ENCODE results near the gene HHATL. TPM values are rescaled to one million over a fixed set of nuclear protein-coding genes. Genes with fewer than 3 reads are reported as not detected.

Gene HHATL
- total RNA-seq, 3 donors from 2014 or later (not counting 1 experiment from before 2014, with no cell fraction given) = not detected

DNA sequence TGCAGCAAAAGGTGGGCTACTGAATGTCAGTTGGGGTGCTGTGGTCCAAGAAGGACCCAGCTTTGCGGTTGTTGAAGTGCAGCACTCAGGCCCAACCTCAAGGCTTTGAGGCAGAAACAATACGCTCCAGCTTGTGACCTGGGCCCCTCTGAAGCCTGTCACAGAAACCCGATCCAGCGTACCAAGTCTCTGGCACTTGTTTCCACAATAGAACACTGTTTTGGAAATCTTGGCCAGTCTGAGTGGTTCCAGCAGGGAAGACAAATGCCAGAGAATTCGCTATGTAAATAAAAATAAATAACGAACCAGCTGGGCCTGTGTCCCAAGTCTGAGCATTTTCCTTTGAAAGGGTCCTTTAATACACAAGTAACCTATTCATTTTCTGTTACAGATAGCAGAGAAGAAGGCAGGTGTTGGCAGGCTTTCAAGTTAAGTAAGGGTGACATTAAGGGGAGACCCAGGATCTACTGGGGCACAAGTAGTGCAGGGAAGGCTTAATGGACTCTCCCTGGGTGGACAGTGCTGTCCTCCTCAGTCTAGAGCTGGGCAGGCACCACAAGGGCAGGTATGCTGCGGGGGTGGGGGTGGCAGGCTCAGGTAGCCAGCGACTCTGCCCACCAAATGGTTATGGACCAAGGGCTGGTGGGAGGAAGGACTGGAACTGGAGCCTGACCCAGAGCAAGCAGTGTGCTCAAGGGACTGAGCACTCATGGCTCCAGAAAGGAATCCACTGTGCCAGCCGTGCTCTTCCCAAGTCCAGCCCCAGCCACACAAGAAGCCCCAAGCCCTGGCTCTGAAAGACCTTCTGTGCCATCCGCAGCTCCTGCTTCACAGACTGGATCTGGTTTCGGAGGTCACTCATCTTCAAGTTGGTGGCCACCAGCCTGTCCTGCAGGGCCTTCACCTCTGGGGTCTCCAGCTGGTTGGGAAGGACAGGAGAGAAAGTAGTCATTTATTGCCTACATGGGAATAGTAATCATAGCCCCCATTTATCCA, 44.2 kb upstream of the HHATL start:
- 95% methylated on average over 11 of the region's 11 CpGs for WGBS (ENCODE audit: insufficient coverage)

DNA sequence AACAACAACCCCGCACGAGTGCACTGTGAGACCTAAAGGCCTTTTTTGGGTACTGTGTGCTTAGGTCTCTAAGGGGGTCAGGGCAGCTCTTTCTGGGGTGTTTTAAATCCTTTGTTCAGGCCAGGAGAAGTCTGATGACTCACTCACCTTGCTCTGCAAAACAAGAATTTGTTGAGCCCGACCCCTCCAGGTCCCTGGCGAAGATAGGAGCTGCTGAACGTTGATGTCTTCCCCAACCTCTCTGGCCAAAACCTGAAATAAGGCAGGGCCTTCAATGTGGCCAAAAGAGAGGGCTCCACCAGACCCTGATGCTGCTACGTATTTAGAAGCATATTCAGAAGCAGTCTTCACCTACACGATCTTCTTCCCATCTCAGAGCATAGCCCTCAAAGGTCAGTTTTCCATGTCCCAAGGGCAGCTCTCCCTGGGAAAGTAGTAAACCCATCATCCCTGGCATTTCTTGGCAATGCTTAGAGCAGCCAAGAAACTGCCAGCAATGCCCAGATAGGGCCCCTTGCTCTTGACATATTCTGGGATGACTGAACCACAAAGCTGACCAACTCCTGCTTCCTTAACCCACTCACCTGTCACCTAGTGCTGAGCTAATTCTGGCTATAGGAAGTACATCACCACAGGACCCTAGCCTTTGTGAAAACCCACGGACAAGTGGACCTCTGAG, 43.3 kb upstream of the HHATL start:
- intact Hi-C loops (cut with micrococcal nuclease) = loop anchor here (2.0 kb wide), 1 partner anchor 163 kb away; no protein-coding TSS in a partner anchor
- Mint-ChIP-seq H3K4me3 (no peak overlapping the region), H3K27ac (no peak overlapping the region), H3K36me3 (no peaks in the 10 kb centered on the region), H3K4me1 (no peaks in the 10 kb centered on the region), H3K9me3 (no peaks in the 10 kb centered on the region), H3K27me3 (ENCODE audit: low read depth in 2 of 2) (no peaks in the 10 kb centered on the region)
- Histone ChIP-seq H3K4me1 (ENCODE audit: control insufficient read depth, insufficient read depth, low read length) (peaks cover 6% of the 10 kb centered on the region), H3K36me3 (ENCODE audit: control insufficient read depth, insufficient read depth, low read length) (no peaks in the 10 kb centered on the region), H3K4me3 (ENCODE audit: low read length) (no peak overlapping the region), H3K27ac (ENCODE audit: low read length) (no peak overlapping the region), H3K9me3 (ENCODE audit: control insufficient read depth, insufficient read depth, low read length) (no peaks in the 10 kb centered on the region), H3K27me3 (ENCODE audit: control insufficient read depth, insufficient read depth, low read length) (no peaks in the 10 kb centered on the region)
- DNase-seq (no peak), ATAC-seq (no peak)
- WGBS (ENCODE audit: insufficient coverage) = 88% methylated on average over 8 of the region's 8 CpGs
- TF ChIP-seq, protein P1, sequence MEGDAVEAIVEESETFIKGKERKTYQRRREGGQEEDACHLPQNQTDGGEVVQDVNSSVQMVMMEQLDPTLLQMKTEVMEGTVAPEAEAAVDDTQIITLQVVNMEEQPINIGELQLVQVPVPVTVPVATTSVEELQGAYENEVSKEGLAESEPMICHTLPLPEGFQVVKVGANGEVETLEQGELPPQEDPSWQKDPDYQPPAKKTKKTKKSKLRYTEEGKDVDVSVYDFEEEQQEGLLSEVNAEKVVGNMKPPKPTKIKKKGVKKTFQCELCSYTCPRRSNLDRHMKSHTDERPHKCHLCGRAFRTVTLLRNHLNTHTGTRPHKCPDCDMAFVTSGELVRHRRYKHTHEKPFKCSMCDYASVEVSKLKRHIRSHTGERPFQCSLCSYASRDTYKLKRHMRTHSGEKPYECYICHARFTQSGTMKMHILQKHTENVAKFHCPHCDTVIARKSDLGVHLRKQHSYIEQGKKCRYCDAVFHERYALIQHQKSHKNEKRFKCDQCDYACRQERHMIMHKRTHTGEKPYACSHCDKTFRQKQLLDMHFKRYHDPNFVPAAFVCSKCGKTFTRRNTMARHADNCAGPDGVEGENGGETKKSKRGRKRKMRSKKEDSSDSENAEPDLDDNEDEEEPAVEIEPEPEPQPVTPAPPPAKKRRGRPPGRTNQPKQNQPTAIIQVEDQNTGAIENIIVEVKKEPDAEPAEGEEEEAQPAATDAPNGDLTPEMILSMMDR (IDR thresholded peaks at IDR 0.05) = no peak

More for the DNA sequence above, 44.2 kb upstream of the HHATL start:
- no peaks in the 10 kb centered on the region for H3K9me3 ChIP-seq (ENCODE audit: control insufficient read depth, insufficient read depth, low read length)
- Mint-ChIP-seq H3K4me1 (no peaks in the 10 kb centered on the region), H3K27me3 (ENCODE audit: low read depth in 2 of 2) (no peaks in the 10 kb centered on the region), H3K27ac (no peak overlapping the region), H3K36me3 (no peaks in the 10 kb centered on the region), H3K9me3 (no peaks in the 10 kb centered on the region), H3K4me3 (no peak overlapping the region)
- DNase-seq (no peak), ATAC-seq (no peak)
- no peak overlapping the region for H3K27ac ChIP-seq (ENCODE audit: low read length)
- H3K4me1 ChIP-seq (ENCODE audit: control insufficient read depth, insufficient read depth, low read length) = peaks cover 6% of the 10 kb centered on the region
- no peaks in the 10 kb centered on the region for H3K36me3 ChIP-seq (ENCODE audit: control insufficient read depth, insufficient read depth, low read length)
- intact Hi-C loops (cut with micrococcal nuclease) = no loop called here
- TF ChIP-seq, protein P1 (IDR thresholded peaks at IDR 0.05) = no peak
- H3K4me3 ChIP-seq (ENCODE audit: low read length) = no peak overlapping the region
- no peaks in the 10 kb centered on the region for H3K27me3 ChIP-seq (ENCODE audit: control insufficient read depth, insufficient read depth, low read length)

DNA sequence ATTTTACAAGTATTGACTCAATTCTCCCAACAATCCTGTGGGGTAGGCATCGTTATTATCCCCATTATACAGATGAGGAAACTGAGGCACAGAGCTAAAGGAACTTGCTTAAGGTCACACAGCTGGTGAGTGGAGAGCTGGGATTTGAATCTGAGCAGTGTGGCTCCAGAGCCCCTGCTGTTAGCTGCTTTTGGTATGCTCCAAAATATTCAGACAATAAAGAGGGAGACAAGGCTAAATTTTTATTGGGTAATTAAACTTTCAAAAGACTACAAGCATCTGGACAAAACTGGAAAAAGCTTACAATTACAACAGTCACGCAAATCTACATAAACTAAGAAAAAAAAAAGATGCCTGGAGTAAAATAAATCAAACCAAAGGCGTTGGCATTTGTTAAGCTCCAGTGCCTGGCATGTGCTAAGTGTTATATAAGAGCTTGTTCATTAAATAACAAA, 42.7 kb upstream of the HHATL start:
- WGBS (ENCODE audit: insufficient coverage) = 92% methylated on average over 2 of the region's 3 CpGs
- DNase-seq = no peak
- Mint-ChIP-seq H3K9me3 (no peaks in the 10 kb centered on the region), H3K4me3 (no peak overlapping the region), H3K27me3 (ENCODE audit: low read depth in 2 of 2) (no peaks in the 10 kb centered on the region), H3K36me3 (no peaks in the 10 kb centered on the region), H3K27ac (no peak overlapping the region), H3K4me1 (no peaks in the 10 kb centered on the region)
- H3K4me1 ChIP-seq (ENCODE audit: control insufficient read depth, insufficient read depth, low read length) = peaks cover 6% of the 10 kb centered on the region
- no peak overlapping the region for H3K4me3 ChIP-seq (ENCODE audit: low read length)
- H3K36me3 ChIP-seq (ENCODE audit: control insufficient read depth, insufficient read depth, low read length) = no peaks in the 10 kb centered on the region
- H3K27ac ChIP-seq (ENCODE audit: low read length) = no peak overlapping the region
- ATAC-seq = no peak
- TF ChIP-seq, protein P1 (IDR thresholded peaks at IDR 0.05) = no peak
- intact Hi-C loops (cut with micrococcal nuclease) = loop anchor here (2.0 kb wide), 1 partner anchor 163 kb away; no protein-coding TSS in a partner anchor
- H3K27me3 ChIP-seq (ENCODE audit: control insufficient read depth, insufficient read depth, low read length) = no peaks in the 10 kb centered on the region
- H3K9me3 ChIP-seq (ENCODE audit: control insufficient read depth, insufficient read depth, low read length) = no peaks in the 10 kb centered on the region
